Mesothelial cell of epicardium (in vitro differentiated cells): Measurements from ENCODE around the gene TRIM5. TPM values are rescaled to one million over a fixed set of nuclear protein-coding genes. Genes with fewer than 3 reads are reported as not detected.
A peak's percentile ranks its signal among the peaks of the same experiment; 100 is the strongest.
"Not testable (repeated sequence)": the region's sequence is repeated elsewhere in the genome, so short reads cannot be mapped to it uniquely, and the experiment has no call there.

ENCODE experiments used
- DNase-seq, 2 experiments: peaks; one replicate each; pipeline ENCODE4 v3.0.0; 2021; ENCODE audit warnings: low spot score in 2 of 2; ENCODE audit not compliant: unreplicated experiment in 2 of 2
- H3K27ac Mint-ChIP-seq: 2 replicates; pipeline ENCODE4 v1.8.0; 2021; ENCODE audit warnings: mixed read lengths
- H3K27me3 Mint-ChIP-seq: 2 replicates; pipeline ENCODE4 v1.8.0; 2021; ENCODE audit warnings: low read depth, mixed read lengths
- H3K36me3 Mint-ChIP-seq: 2 replicates; pipeline ENCODE4 v1.8.0; 2021; ENCODE audit warnings: mixed read lengths
- H3K4me1 Mint-ChIP-seq: 2 replicates; pipeline ENCODE4 v1.8.0; 2021; ENCODE audit warnings: mixed read lengths
- H3K4me3 Mint-ChIP-seq: 2 replicates; pipeline ENCODE4 v1.8.0; 2021; ENCODE audit warnings: mild to moderate bottlenecking, moderate library complexity, mixed read lengths
- H3K9me3 Mint-ChIP-seq: 2 replicates; pipeline ENCODE4 v1.8.0; 2021; ENCODE audit warnings: mixed read lengths
- total RNA-seq: library from RNA; stranded (reverse); gene quantifications from 3 replicates; pipeline ENCODE4 v1.2.1, GENCODE V29; 2021
- TF ChIP-seq, protein P1 (sequence below): fragments of 200-600 bp; sonication (generic); IDR thresholded peaks from one replicate; pipeline ENCODE4 v1.5.0; 2021; ENCODE audit warnings: antibody characterized with exemption; ENCODE audit not compliant: unreplicated experiment

Gene TRIM5
- total RNA-seq, 1 donor from 2014 or later = 74.0 TPM

DNA sequence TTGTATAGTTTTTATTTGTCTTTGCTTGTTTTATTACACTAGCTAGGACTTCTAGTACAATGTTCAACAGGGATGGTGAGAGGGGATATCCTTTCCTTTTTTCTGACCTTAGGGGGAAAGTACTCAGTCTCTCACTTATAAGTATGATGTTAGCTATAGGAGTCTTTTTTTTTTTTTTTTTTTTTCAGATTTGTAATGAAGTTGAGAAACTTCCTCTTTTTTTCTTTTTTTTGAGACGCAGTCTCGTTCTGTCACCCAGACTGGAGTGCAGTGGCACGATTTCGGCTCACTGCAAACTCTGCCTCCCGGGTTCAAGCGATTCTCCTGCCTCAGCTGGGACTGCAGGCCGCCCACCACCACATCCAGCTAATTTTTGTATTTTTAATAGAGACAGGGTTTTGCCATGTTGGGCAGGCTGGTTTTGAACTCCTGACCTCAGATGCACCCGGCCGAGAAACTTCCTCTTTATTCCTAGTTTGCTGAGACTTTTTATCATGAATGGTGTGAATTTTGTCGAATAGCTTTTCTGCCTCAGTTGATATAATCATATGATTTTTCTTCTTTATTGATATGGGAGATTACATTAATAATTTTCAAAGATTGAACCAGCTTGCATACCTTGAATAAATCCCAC, 15.7 kb upstream of the TRIM5 start:
- no peak overlapping the region for H3K27ac Mint-ChIP-seq
- no peak overlapping the region for H3K4me3 Mint-ChIP-seq
- peaks cover 3% of the 10 kb centered on the region for H3K4me1 Mint-ChIP-seq
- no peaks in the 10 kb centered on the region for H3K9me3 Mint-ChIP-seq
- no peak for DNase-seq
- peaks cover 26% of the 10 kb centered on the region for H3K36me3 Mint-ChIP-seq
- TF ChIP-seq, protein P1, sequence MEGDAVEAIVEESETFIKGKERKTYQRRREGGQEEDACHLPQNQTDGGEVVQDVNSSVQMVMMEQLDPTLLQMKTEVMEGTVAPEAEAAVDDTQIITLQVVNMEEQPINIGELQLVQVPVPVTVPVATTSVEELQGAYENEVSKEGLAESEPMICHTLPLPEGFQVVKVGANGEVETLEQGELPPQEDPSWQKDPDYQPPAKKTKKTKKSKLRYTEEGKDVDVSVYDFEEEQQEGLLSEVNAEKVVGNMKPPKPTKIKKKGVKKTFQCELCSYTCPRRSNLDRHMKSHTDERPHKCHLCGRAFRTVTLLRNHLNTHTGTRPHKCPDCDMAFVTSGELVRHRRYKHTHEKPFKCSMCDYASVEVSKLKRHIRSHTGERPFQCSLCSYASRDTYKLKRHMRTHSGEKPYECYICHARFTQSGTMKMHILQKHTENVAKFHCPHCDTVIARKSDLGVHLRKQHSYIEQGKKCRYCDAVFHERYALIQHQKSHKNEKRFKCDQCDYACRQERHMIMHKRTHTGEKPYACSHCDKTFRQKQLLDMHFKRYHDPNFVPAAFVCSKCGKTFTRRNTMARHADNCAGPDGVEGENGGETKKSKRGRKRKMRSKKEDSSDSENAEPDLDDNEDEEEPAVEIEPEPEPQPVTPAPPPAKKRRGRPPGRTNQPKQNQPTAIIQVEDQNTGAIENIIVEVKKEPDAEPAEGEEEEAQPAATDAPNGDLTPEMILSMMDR = no peak
- no peaks in the 10 kb centered on the region for H3K27me3 Mint-ChIP-seq

DNA sequence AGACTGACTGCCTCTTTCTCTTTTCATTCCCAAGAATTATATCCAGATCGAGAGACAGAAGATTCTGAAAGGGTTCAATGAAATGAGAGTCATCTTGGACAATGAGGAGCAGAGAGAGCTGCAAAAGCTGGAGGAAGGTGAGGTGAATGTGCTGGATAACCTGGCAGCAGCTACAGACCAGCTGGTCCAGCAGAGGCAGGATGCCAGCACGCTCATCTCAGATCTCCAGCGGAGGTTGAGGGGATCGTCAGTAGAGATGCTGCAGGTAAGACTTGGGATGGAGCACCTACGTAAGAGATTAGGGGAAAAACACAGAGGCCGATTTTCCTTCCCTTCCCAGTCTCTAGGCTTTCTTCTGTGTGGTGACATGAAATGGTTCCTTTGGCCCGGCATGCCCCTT, 13.4 kb upstream of the TRIM5 start:
- Mint-ChIP-seq H3K4me1 (no peaks in the 10 kb centered on the region), H3K27me3 (no peaks in the 10 kb centered on the region), H3K36me3 (peaks cover 18% of the 10 kb centered on the region), H3K27ac (no peak overlapping the region), H3K9me3 (no peaks in the 10 kb centered on the region), H3K4me3 (no peak overlapping the region)
- no peak for DNase-seq
- TF ChIP-seq, protein P1 = no peak

DNA sequence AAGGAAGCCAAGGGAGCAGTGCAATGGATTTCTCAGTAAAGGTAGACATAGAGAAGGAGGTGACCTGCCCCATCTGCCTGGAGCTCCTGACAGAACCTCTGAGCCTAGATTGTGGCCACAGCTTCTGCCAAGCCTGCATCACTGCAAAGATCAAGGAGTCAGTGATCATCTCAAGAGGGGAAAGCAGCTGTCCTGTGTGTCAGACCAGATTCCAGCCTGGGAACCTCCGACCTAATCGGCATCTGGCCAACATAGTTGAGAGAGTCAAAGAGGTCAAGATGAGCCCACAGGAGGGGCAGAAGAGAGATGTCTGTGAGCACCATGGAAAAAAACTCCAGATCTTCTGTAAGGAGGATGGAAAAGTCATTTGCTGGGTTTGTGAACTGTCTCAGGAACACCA, 11.3 kb upstream of the TRIM5 start:
- TF ChIP-seq, protein P1 = no peak
- Mint-ChIP-seq H3K4me3 (no peak overlapping the region), H3K9me3 (no peaks in the 10 kb centered on the region), H3K36me3 (peaks cover 20% of the 10 kb centered on the region), H3K4me1 (peaks cover 3% of the 10 kb centered on the region), H3K27me3 (no peaks in the 10 kb centered on the region), H3K27ac (no peak overlapping the region)
- DNase-seq = no peak

DNA sequence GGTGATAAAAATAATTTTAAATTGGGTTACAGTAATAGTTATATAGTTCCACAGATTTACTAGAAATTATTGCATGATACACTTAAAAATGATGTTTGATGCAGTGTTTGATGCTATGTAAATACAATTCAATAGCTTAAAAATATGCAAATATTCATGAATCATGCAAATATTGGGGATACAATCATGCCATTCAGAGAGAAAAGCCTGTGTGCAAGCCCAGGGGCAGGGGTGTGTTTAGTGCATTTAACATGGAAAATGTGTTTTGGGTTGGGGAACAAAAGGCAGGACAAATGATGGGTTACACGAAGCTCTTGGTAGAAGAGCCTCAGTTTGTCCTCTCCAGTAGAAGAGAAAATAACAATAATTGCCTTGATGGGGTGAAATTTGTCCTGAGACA, 10.7 kb upstream of the TRIM5 start:
- no peak overlapping the region for H3K4me3 Mint-ChIP-seq
- no peaks in the 10 kb centered on the region for H3K9me3 Mint-ChIP-seq
- H3K27ac Mint-ChIP-seq = no peak overlapping the region
- H3K27me3 Mint-ChIP-seq = no peaks in the 10 kb centered on the region
- DNase-seq = no peak
- H3K36me3 Mint-ChIP-seq = peaks cover 18% of the 10 kb centered on the region
- H3K4me1 Mint-ChIP-seq = peaks cover 10% of the 10 kb centered on the region
- TF ChIP-seq, protein P1 = no peak

DNA sequence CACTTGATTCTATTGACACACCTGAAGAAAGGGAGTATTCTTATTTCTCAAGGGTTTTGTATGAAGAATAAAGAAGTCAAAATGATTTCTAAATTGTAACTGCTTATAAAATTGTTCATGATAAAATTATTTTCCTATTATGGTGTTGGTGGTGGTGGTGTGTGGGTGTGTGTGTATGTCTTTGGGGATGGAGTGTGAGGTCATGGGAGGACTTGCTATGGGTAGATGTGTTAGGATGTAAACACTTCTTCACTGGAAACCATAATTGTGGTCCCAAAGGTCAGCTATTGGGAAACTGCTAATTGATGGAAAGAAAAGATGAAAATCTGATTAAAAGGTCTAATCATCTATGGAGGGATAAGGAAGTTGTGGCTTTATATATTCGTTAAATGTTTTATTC, 9.8 kb upstream of the TRIM5 start:
- Mint-ChIP-seq H3K4me1 (peaks cover 19% of the 10 kb centered on the region), H3K4me3 (no peak overlapping the region), H3K27me3 (no peaks in the 10 kb centered on the region), H3K27ac (no peak overlapping the region), H3K9me3 (no peaks in the 10 kb centered on the region), H3K36me3 (peaks cover 18% of the 10 kb centered on the region)
- TF ChIP-seq, protein P1 = no peak
- no peak for DNase-seq

DNA sequence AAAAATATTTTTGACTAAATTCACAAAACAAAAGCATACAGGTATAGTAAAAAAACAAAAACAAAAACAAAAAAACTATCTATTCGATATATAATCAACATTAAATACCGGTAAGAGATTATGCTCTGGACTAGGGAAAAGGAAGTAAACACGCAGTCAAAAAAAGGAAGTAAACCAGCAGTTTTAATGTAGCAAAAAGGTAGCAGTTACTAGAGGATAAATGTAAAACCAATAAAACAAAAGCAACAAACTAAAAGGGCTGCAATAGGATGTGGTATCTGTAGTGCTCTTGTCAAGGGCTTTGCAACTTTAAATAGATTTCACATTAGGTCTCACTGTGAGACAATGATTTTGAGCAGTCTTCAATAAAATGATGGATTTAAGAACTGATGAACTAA, 7.1 kb upstream of the TRIM5 start:
- H3K4me3 Mint-ChIP-seq = no peak overlapping the region
- H3K27ac Mint-ChIP-seq = peak overlapping the region; percentile 55
- H3K36me3 Mint-ChIP-seq = peaks cover 9% of the 10 kb centered on the region
- H3K27me3 Mint-ChIP-seq = no peaks in the 10 kb centered on the region
- no peaks in the 10 kb centered on the region for H3K9me3 Mint-ChIP-seq
- no peak for DNase-seq
- TF ChIP-seq, protein P1 = no peak
- H3K4me1 Mint-ChIP-seq = peaks cover 28% of the 10 kb centered on the region

DNA sequence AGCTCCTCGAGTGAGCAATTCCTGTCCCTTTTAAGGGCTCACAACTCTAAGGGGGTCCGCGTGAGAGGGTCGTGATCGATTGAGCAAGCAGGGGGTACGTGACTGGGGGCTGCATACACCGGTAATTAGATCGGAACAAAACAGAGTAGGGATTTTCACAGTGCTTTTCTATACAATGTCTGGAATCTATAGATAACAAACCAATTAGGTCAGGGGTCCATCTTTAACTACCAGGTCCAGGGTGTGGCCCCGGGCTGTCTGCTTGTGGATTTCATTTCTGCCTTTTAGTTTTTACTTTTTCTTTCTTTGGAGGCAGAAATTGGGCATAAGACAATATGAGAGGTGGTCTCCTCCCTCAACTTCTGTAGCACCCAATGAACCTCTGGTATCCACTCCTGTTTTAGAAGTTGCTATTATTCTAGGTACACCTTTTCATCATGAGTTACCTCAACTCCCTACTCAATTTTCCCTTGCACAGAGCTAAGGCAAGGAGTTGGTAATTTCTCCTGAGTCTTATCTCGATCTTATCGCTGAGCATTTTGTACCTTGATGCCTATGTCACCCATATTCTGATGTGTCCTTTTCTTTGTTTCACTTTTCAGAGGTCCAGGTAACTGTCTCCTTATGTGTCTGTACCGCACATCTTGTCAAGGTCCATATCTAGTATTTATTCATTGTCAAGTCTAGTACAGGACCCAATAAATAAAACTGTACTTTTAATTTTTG, 6.5 kb upstream of the TRIM5 start:
- DNase-seq, H3K9me3 Mint-ChIP-seq, H3K27me3 Mint-ChIP-seq, H3K36me3 Mint-ChIP-seq: not testable (repeated sequence)
- peak overlapping the region; percentile 45 for H3K4me3 Mint-ChIP-seq
- H3K27ac Mint-ChIP-seq = peak overlapping the region; percentile 96
- H3K4me1 Mint-ChIP-seq = peaks cover 28% of the 10 kb centered on the region
